OCI-LY1 (cell line): ENCODE results near the gene RAB11FIP4.

Source experiments
- EZH2 ChIP-seq: fragments of 200-600 bp; sonication (generic), shearing (Covaris generic); IDR thresholded peaks from 2 replicates; pipeline ENCODE4 v1.8.0; 2017; ENCODE audit warnings: borderline replicate concordance, mixed run types, mild to moderate bottlenecking, antibody characterized with exemption, low read length, moderate library complexity, mixed read lengths
- TF ChIP-seq, protein P1 (sequence below): fragments of 200-600 bp; sonication (generic), shearing (Covaris generic); IDR thresholded peaks from 2 replicates; pipeline ENCODE4 v1.5.1; 2017; ENCODE audit warnings: mild to moderate bottlenecking, antibody characterized with exemption, low read length, moderate library complexity, mixed read lengths

DNA sequence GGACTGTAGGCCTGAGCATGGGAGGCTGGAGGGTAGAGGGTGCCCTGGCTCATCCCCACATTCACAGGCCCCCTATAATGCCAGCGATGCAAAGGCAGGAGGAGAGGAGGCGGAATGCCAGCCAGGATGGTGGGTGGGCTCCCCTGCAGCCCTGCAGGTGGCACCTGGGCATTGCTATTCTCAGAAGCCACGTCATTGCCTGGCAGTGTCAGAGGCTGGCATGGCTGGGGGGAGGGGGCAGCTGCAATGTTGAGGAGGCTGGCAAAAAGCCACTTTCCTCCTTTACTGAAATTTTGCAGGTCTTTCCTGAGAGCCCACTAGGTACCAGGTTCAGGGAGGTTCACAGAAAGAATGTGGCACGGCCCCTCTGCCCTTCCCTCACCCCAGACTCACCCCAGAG, 36.2 kb downstream of the RAB11FIP4 start:
- TF ChIP-seq, protein P1, sequence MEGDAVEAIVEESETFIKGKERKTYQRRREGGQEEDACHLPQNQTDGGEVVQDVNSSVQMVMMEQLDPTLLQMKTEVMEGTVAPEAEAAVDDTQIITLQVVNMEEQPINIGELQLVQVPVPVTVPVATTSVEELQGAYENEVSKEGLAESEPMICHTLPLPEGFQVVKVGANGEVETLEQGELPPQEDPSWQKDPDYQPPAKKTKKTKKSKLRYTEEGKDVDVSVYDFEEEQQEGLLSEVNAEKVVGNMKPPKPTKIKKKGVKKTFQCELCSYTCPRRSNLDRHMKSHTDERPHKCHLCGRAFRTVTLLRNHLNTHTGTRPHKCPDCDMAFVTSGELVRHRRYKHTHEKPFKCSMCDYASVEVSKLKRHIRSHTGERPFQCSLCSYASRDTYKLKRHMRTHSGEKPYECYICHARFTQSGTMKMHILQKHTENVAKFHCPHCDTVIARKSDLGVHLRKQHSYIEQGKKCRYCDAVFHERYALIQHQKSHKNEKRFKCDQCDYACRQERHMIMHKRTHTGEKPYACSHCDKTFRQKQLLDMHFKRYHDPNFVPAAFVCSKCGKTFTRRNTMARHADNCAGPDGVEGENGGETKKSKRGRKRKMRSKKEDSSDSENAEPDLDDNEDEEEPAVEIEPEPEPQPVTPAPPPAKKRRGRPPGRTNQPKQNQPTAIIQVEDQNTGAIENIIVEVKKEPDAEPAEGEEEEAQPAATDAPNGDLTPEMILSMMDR = no peak
- TF ChIP-seq EZH2 = no peak
